Lower lobe of right lung (tissue), 2 donors: Measurements from ENCODE around the gene CENPK. TPM values are rescaled to one million over a fixed set of nuclear protein-coding genes. Genes with fewer than 3 reads are reported as not detected.
"Not testable (repeated sequence)": the region's sequence is repeated elsewhere in the genome, so short reads cannot be mapped to it uniquely, and the experiment has no call there.

ENCODE experiments used
- ATAC-seq, 2 donors: fragments of 200-7000 bp; cut with Tn5 transposase; one replicate each; pipeline ENCODE4 v1.9.1; 2020 to 2022; ENCODE audit warnings: mild to moderate bottlenecking in 2 of 2, moderate library complexity in 2 of 2
- DNase-seq: peaks from one replicate; pipeline ENCODE4 v3.0.0-alpha.2; 2020
- H3K27ac ChIP-seq: fragments of 200-600 bp; one replicate; pipeline ENCODE4 v1.8.0; 2022
- H3K27me3 ChIP-seq: fragments of 200-600 bp; one replicate; pipeline ENCODE4 v1.8.0; 2022; ENCODE audit warnings: low read depth
- H3K36me3 ChIP-seq: fragments of 200-600 bp; one replicate; pipeline ENCODE4 v1.8.0; 2022; ENCODE audit warnings: mild to moderate bottlenecking
- H3K4me1 ChIP-seq: fragments of 200-600 bp; one replicate; pipeline ENCODE4 v1.8.0; 2022
- H3K4me3 ChIP-seq: fragments of 200-600 bp; one replicate; pipeline ENCODE4 v1.8.0; 2022; ENCODE audit warnings: mild to moderate bottlenecking
- H3K9me3 ChIP-seq: fragments of 200-600 bp; one replicate; pipeline ENCODE4 v1.8.0; 2022
- CTCF ChIP-seq: fragments of 200-600 bp; IDR thresholded peaks from one replicate; pipeline ENCODE4 v1.8.0; 2022; ENCODE audit warnings: antibody characterized with exemption, mild to moderate bottlenecking
- intact Hi-C: fragments of 100-400 bp; cut with DNase I; formaldehyde crosslinking; loops from one replicate; pipeline ENCODE4 v1.11.0; 2022
- long read RNA-seq: library from polyadenylated mRNA; unstranded; transcript quantifications from one replicate; pipeline ENCODE4 v2.0.0, GENCODE V29; 2021
- total RNA-seq: library from RNA; stranded (reverse); fragmentation: NEBNext Ultra II Directional; extraction: Animal tissue kit (Norgen Biotek cat#: 25700); gene quantifications from one replicate; pipeline ENCODE4 v1.2.1, GENCODE V29; 2021
- donor health status: DM: no; HTN: yes; CAD: no; lungs with severe emphysema.

Gene CENPK
- total RNA-seq: 2.9 TPM
- long read RNA-seq, partial matches to known transcripts: 0 of 2 reads
- long read RNA-seq, other reads (novel, unspliced or antisense): 2 of 2 reads

- peak within 1 kb of the TSS; percentile 91 for H3K4me3 ChIP-seq
- no peaks in the 10 kb centered on the region for H3K9me3 ChIP-seq
- no peak for TF ChIP-seq CTCF
- H3K36me3 ChIP-seq: peaks cover 5% of the 10 kb centered on the region
- intact Hi-C loops: no loop called here
- H3K27ac ChIP-seq: peak within 1 kb of the TSS; percentile 91
- DNase-seq: peak; percentile 96
- no peaks in the 10 kb centered on the region for H3K27me3 ChIP-seq
- H3K4me1 ChIP-seq: peaks cover 27% of the 10 kb centered on the region
- peak; percentile 100 for ATAC-seq
Observed at GRCh38 chr5:65562731-65563701, at the start of gene CENPK, which contains the start of gene PPWD1. Gene CENPK (minus strand): TSS chr5:65563168. CDS start chr5:65554907, 8,261 bp downstream. Gene PPWD1 (plus strand): TSS chr5:65563296. CDS start chr5:65563311, 15 bp downstream.

GRCh38 chr5:65612298-65612907 is 49.4 kb upstream of the CENPK start:
- peaks cover 95% of the 10 kb centered on the region for H3K36me3 ChIP-seq
- no peak for TF ChIP-seq CTCF
- ATAC-seq (peak; percentile 61 to 62), DNase-seq (no peak)
- H3K4me1 ChIP-seq: no peaks in the 10 kb centered on the region
- H3K27me3 ChIP-seq: no peaks in the 10 kb centered on the region
- intact Hi-C loops: no loop called here
- no peak overlapping the region for H3K27ac ChIP-seq
- H3K9me3 ChIP-seq: no peaks in the 10 kb centered on the region
- H3K4me3 ChIP-seq: no peak overlapping the region

- Histone ChIP-seq H3K27ac (no peak overlapping the region), H3K27me3 (no peaks in the 10 kb centered on the region), H3K36me3 (peaks cover 98% of the 10 kb centered on the region), H3K4me1 (no peaks in the 10 kb centered on the region), H3K4me3 (no peak overlapping the region), H3K9me3 (no peaks in the 10 kb centered on the region)
- DNase-seq (no peak), ATAC-seq (peak; percentile 94 to 97)
- intact Hi-C loops: no loop called here
- TF ChIP-seq CTCF: no peak
Observed at GRCh38 chr5:65611524-65611923, 48.6 kb upstream of the CENPK start.

- H3K9me3 ChIP-seq, H3K27ac ChIP-seq, intact Hi-C loops, H3K4me1 ChIP-seq, ATAC-seq, H3K27me3 ChIP-seq, DNase-seq, H3K4me3 ChIP-seq: not testable (repeated sequence)
- H3K36me3 ChIP-seq: peaks cover 92% of the 10 kb centered on the region
Observed at GRCh38 chr5:65601761-65602160, 38.8 kb upstream of the CENPK start.

- Histone ChIP-seq H3K4me1 (no peaks in the 10 kb centered on the region), H3K27ac (no peak overlapping the region), H3K36me3 (peaks cover 99% of the 10 kb centered on the region), H3K9me3 (no peaks in the 10 kb centered on the region), H3K27me3 (no peaks in the 10 kb centered on the region), H3K4me3 (no peak overlapping the region)
- ATAC-seq: no peak
- no peak for DNase-seq
- intact Hi-C loops: no loop called here
- TF ChIP-seq CTCF: no peak
Observed at GRCh38 chr5:65588694-65589093, 25.7 kb upstream of the CENPK start.
